Measurements from ENCODE around the gene PBLD.
"Not testable (repeated sequence)": the region's sequence is repeated elsewhere in the genome, so short reads cannot be mapped to it uniquely, and the experiment has no call there.

The PBLD gene

DNA sequence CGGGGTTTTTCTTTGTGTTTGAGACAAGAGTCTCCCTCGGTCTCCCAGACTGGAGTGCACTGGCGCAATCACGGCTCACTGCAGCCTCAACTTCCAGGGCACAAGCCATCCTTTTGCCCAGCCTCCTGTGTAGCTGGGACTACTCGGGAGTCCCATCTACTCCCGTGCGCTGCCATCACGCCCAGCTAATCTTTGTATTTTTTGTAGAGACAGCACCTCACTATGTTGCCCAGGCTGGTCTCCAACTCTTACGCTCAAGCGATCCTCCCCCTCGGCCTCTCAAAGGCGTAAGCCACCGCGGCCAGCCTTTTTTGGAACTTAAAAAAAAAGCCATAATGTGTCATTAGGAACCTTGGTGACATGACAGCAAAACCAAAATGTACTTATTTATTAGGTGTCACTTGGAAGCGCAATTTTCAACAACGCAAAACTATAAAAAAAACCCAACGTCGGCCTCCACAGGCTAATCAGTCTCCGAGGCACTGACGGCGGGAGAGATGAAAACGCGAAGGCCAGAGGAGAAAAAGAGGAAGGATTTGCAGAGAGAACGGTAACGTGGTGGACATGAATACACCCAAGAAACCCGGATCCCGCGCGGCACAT lies 1.8 kb downstream of the PBLD start:
- DNase-seq (ENCODE audit: low spot score): no peak

DNA sequence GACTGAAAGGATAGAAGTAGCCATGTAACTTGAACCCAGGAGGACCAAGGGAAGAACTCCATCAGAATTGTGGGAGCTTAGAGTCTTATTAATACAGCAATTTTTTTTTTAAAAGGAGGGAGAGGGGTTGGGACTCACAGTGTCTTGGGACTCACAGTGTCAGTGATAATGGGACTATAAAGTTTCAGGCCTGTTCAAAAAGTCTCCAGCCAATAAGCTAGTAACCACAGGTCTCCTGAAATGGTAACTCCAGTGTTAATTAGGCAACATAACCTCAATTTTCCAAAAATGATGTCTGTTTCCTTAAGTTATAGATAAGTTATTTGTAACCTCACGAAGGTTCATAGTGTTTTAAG lies 3.2 kb downstream of the PBLD start:
- DNase-seq (ENCODE audit: low spot score): no peak

DNA sequence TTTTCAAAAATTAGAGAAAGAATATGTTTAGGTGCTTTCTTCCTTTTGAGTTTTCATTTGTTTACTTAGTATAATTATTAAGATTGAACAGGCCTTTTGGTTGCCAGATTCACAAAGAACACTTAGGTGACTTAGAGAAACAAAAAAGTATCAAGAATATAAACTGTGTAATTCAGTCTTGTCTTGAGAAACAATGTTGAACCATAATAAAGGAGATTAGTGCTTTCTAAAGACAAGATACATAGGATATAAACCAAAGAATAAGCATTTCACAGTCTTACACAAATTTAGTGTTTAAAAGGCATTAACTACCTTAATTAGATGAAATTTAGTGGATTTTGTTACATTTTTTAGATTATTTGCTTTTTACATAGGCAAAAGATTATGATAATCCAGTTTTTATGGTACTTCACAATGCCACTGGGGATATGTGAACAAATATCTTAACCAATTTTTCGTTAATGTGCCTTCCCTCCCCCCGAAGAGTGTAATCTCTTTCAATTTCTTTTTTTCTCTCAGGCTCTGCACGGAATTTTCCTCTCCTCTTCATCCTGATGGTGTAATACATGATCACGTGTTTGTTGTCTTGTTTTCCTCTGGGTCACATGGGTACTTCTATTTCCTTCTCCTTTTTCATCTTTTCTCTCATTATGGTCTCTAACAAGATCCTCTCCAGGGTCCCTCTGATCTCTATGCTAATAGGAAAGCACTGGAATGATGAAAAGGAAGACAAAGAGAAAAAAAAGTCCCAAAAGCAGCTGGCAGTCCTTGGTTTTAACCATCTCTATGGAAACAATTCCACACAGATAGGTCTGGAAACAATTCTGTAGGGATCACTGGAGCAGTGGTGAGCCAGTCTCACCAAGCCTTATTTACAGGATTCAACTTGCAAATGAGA lies 4.6 kb downstream of the PBLD start:
- peak; percentile 19 for DNase-seq (ENCODE audit: low spot score)

DNA sequence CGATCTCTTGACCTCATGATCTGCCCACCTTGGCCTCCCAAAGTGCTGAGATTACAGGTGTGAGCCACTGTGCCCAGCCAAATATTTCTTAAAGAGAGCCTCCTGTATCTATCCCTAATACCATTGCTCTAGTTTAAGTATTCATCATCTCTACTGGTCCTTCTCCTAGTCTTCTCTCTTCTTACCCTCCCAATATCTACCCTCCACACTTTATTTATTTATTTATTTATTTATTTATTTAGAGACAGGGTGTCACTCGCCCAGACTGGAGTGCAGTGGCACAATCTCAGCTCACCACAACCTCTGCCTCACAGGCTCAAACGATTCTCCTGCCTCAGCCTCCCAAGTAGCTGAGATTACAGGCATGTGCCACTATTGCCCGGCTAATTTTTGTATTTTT lies 8.3 kb downstream of the PBLD start:
- DNase-seq (ENCODE audit: low spot score): not testable (repeated sequence)

DNA sequence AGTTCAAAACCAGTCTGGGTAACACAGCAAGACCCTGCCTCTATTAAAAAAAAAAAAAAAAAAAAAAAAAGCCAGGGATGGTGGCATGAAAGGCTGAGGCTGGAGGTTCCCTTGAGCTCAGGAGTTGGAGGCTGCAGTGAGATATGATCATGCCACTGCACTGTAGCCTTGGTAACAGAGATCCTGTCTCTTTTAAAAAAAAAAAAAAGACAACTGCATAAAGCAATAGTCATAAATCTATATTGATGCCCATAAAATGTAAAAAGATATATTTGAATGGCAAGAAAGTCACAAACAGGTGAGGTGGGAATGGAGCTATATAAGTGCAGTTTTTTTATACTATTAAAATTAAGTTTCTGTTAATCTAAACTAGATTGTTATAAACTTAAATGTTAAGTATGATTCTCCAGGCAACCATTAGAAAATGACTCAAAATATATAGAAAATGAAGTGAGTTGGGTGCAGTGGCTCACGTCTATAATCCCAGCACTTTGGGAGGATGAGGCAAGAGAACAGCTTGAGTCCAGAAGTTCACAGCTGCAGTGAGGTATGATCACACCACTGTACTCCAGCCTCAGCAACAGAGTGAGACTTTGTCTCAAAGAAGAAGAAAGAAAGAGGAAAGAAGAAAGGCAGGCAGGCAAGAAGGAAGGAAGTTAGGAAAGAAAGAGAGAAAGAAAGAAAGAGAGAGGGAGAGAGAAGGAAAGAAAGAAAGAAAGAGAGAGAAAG lies 14.2 kb downstream of the PBLD start:
- DNase-seq (ENCODE audit: low spot score): no peak

DNA sequence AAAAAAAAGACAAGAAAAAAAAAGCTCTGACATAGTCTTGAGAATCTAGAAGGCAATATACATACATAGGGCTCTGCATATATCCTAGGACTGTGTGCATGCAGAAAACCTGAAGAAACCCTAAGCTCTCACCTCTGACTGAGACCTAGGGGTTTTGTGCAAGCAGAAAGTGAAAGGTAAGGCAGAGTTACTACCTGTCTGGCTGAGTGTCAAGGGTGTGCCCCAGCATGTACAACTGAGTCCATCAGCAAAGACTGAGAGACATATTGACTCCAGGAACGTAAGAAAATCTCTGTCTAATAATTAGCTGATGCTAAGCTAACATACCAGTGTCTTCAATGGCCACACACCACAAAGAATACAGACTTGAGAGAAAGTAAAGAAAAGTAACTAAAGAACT lies 17.1 kb downstream of the PBLD start:
- DNase-seq (ENCODE audit: low spot score): no peak

DNA sequence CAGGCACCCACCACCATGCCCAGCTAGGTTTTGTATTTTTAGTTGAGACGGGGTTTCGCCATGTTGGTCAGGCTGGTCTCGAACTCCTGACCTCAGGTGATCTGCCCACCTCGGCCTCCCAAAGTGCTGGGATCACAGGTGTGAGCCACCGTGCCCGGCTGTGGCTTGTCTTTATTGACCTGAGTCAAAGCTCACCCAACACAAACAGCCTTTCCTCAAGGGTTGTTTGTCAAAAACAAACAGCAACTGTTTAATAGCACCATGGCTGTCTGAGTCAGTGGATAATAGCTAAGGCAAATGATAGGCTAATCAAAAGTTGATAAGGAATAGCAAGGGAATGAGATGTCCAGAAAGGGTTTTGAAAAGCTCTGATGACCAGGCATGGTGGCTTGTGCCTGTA lies 17.8 kb downstream of the PBLD start:
- not testable (repeated sequence) for DNase-seq (ENCODE audit: low spot score)

DNA sequence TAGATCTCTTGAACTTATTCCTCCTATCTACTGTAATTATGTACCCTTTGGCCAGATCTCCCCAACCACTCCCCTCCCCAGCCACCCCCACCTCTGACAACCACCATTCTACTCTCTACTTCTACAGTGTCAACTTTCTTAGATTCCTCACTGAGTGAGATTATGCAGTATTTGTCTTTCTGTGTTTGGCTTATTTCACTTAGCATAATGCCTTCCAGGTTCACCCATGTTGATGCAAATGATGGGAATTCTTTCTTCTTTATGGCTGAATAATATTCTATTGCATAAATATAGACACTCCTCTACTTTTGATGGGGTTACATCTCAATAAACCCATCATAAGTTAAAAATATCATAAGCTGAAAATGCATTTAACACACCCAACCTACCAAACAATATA lies 22.2 kb downstream of the PBLD start:
- no peak for DNase-seq (ENCODE audit: low spot score)

DNA sequence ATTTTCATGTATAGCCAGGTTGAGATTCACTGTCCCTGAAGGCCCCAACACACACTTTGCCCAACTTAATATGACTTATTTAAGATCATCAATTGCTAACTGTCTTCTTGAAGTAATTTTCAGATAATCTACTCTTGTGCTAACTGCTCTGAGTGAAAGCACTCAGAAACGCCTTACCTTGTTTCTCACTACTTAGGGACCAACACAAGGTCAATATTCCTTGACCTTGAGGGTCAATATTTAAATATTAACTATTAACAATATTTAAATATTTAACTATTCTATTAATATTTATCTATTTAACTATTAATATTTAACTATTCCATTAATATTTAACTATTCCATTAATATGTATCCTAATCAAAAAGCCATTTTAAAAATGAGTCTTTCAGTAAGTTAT lies 26.9 kb downstream of the PBLD start:
- no peak for DNase-seq (ENCODE audit: low spot score)

DNA sequence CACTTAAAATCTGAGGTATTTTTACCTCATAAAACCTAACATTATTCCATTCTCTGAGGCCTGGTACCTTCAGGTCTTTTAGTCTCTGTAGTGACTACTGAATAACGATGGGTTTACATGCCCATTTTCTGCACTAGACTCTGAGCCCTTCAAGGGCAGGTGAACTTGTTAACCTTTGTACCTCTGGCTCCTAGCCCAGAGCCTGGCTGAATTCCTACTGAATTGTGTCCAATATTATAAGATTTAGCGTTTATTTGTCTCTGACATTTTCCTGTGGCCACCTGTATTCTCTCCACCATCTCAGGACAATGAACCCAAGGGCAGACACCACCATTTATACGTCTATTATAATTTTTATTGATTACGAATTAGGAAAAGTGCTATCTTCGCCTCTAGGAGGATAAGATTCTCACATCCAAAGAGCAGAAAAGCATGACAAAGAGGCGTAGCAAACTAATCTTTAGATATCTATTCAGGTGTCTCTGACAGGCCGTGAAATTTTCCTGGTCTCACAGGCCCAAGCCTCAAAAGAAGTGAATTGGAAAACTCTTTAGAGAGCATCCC lies 28.8 kb downstream of the PBLD start:
- no peak for DNase-seq (ENCODE audit: low spot score)

DNA sequence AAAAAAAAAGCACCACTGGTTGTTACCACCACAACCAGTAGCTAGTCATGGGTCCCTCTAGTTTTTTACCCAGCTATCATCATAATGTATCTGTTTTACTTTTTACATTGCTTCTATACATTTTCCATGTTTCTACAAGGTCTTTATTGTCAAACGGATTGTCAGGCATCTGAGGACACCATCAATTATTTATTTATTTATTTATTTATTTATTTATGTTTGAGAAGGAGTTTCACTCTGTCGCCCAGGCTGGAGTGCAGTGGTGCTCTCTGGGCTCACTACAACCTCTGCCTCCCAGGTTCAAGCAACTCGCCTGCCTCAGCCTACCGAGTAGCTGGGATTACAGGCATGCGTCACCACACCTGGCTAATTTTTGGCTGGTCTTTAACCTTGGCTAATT lies 29.9 kb downstream of the PBLD start:
- DNase-seq (ENCODE audit: low spot score): no peak

DNA sequence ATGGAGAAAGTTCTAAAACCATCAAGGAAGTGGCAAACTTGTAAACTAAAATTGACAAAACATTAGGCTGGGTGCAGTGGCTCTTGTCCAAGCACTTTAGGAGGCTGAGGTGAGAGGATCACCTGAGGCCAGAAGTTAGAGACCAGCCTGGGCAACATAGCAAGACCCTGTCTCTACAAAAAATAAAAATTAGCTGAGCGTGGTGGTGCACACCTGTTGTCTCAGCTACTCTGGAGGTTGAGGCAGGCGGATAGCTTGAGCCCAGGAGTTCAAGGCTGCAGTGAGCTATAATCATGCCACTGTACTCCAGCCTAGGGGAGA lies 30.3 kb downstream of the PBLD start:
- DNase-seq (ENCODE audit: low spot score): no peak

DNA sequence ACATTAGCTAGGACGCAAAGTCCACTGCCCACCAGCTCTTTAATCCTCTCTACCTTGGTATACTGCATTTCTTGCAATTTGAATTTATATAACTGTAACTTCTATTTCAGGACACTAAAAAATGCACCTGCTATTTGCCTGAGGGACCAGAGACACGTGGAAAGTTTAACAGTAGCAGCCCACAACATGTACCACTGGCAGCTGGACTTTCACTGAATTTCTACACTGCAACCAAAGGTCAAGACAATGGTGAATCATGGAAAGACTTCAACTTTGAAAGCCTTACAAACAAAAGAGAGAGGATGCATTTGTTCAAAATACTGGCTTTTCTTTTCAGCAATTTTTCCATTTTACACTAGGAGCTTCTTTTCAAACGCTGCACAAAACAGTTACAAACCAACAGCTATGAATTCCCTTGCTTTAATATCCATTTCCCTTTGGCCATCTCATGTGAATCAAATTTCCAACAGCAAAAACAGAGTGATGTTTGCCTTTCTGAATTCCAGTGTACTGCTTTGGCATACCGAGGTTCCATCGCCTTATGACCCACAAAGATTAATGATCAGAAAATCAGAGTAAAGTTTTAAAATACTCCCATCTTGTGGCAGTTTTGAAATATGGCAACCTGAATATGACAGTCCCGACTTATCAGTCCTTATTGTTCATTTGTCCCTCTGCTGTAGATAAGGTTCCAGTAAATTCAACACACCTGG lies 30.8 kb downstream of the PBLD start:
- DNase-seq (ENCODE audit: low spot score): peak; percentile 48

DNA sequence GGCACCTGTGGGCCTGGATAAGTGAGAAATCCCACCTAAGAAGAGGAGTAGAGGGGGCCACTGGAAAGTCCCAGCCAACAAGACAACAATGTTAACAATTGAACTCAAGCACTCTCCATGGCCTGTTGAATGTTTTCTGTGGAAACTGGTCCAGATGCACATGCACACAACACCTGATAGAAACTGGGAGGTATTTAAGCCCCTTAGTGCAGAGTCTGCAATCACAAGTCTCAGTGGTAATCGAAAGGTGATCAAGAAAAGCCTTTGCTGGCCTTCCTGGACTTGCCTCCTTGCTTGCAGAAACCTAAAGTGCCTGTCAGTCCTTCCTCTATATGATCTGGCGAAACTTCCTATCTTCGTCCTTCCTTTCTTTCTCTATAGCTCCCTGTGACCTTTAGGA lies 31.4 kb downstream of the PBLD start:
- peak; percentile 12 for DNase-seq (ENCODE audit: low spot score)

DNA sequence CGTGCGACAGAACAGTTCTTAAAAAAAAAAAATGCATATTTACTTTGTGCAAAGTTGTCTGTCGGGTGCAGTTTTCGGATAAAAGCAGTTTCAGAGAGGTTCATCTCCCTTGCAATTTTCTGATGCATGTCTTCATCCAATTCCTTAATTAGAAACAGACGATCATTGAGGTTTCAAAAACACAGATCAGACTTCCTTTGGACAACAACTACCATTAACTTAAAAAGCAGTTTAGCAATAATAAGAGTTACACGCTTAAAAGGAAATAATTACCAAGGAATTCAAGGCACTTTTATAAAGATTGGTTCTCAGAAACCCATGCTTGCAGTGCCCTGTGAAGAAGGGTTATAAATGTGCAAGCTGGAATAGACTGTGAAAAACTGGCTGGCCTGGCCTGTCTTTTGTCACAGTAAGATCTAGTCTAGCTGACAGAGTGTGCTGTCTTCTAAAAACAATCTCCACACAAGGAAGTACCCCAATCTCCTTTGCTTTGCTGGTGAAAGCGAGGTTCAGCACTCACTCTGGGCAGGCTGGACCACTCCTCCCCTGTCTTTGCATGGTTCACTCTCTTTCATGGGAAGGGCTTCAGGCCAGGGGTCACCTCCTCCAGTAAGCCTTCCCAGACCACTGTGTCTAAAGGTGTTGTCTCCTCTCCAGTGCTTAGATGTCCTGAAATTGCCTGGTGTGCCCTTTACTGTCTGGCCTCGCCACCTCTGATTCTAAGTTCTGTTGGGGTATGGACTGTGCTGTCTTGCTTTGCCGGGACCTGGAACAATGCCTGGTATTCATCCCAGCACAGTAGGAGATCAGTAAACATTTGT lies 35.7 kb downstream of the PBLD start:
- DNase-seq (ENCODE audit: low spot score): no peak

DNA sequence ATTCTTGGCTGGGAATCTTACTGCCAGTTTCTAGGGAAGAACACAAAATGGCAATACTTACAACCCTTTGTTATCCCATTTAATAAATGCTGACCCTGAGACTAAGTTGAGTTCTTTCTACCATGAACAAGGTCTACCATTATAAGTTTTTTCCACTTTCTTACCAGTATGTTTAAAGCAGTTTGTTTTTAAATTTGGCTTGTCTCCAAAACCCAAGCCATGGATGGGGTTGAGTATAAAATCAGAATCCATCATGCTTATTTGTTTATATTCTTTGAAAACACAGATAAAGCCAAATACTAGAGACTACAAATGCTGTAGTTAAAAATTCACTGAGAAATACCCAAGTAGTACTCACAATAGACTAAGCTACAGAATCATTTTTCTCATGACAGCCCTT lies 42.0 kb downstream of the PBLD start:
- no peak for DNase-seq (ENCODE audit: low spot score)

DNA sequence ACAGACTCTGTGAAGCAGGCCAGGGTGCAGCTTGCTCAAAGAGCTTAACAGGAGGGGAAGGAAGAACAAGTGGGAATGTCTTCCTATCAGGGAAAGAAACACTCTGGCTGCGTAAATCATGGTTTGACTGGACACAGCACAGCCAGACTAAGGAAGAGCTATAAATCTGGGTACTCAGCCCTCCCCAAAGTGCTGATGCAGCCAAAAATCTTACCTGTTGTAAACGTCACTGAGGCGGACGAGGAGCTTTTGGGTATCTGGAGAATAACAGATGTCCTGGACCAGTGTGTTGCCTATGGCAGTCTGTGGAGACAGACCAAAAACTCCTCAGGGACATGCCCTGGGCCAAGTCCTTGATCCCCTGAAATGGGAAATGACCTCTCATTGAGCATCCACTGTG lies 44.0 kb downstream of the PBLD start:
- no peak for DNase-seq (ENCODE audit: low spot score)

DNA sequence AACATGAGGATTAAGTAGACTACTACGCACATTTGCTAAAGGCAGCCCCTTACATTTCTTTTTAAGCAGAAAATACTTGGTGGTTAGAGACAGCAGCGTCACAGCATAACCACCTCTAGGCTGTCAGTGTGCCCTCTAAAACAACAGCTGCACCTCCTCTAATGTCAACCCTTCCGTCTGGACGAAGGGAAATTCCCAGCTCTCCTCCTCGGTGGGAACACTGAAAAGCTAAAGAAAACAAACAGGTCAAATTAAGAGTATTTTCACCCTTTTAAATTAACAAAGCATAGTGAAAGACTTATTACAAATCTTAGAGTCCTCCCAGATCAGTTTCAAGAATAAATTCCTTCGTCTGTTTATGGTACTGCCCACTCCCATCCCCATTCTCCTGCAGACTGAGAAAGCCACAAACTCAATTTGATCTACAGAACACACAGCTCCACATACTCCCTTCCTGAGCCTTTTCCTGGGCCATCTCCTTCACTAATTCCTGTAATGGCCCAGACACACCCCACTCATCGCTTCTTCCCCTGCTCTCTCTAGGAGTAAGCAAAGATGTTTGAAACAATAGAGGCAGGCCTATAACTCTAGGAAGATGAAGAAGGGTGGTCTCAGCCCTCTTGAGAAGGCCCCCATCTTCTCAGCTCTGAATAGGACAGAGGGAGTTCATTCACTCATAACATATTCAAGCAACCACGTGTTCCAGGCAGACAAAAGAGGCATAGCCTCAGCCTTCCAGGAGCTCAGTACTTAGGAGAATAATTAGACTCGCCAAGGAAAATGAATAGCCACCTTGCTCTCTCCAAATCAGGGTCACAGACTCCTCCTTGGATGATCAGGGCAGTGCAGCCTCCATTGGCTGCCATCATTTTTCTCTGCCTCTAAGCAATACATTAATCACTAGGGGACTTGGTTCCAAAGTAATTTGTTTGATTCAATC lies 48.4 kb downstream of the PBLD start:
- DNase-seq (ENCODE audit: low spot score): no peak

DNA sequence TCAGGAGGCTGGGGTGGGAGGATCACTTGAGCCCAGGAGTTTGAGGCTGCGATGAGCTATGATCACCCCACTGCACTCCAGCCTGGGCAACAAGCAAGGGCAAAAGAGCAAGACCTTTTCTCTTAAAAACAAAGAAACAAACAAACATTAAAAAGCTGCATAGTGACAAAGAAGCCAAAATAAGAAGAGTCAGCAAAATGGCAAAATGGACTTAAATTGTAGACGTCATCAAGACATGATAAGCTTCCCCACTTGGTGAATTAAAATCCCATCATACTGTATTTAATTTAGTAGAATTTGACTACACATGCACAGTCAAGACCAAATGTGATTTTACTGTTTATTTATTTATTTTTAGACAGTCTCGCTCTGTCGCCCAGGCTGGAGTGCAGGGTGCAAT lies 52.0 kb downstream of the PBLD start:
- DNase-seq (ENCODE audit: low spot score): no peak

Data from germinal center (tissue), 1 donor.